ENCODE results near the gene FAM229A. TPM values are rescaled to one million over a fixed set of nuclear protein-coding genes. Genes with fewer than 3 reads are reported as not detected.

The FAM229A gene
- polyA plus RNA-seq, 2 of the 4 experiments (the other 2 are of a cell fraction) = 3.5 to 5.6 TPM

DNA sequence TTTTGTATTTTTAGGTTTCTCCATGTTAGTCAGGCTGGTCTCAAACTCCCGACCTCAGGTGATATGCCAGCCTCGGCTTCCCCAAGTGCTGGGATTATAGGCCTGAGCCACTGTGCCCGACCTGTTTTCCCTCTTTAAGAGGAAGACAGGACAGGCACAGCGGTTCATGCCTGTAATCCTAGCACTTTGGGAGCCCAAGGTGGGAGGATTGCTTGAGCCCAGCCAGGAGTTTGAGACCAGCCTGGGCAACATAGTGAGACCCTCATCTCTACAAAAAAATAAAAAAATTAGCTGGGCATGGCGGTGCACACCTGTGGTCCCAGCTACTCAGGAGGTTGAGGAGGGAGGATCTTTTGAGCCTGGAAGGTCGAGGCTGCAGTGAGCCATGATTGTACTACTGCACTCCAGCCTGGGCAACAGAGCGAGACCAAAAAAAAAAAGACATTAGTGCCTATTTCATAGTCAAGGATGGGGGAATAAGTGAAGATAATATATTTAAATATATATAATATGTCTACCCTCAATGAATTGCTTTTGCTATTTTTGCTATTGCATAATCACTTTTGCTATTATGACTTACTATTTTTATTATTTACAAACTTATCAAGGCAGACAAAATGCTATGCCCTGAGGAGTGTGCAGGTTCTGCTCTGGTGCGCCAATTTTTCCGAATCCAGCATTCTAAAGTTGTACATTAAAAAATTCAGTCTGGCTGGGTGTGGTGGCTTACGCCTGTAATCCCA, 44.0 kb downstream of the FAM229A start:
- CTCF ChIA-PET = interaction anchor here (0.7 to 4.0 kb wide), 10 partner anchors 10 to 102 kb away, joined by 3 to 30 read pairs (median 10); partner anchors contain the start of genes FAM167B, MARCKSL1 and TMEM234

GRCh38 chr1:32316903-32317277, 45.4 kb downstream of the FAM229A start:
- CTCF ChIA-PET = interaction anchor here (0.7 to 4.0 kb wide), 17 partner anchors 10 to 136 kb away, joined by 3 to 30 read pairs (median 4); partner anchors contain the start of genes FAM167B, MARCKSL1 and TMEM234
- Histone ChIP-seq H3K4me1 (peaks cover 12% of the 10 kb centered on the region), H3K27ac (peak overlapping the region in 1 of 2 experiments; percentile 49; a peak in 1 of 6 replicates), H3K4me2 (no peak overlapping the region), H3K9me3 (no peaks in the 10 kb centered on the region), H3K4me3 (no peak overlapping the region)
- TF ChIP-seq ATOH8 (CRISPR knock-in tag; IDR thresholded peaks at IDR 0.05; ENCODE audit: low read depth) = no peak
- TF ChIP-seq, protein P1, sequence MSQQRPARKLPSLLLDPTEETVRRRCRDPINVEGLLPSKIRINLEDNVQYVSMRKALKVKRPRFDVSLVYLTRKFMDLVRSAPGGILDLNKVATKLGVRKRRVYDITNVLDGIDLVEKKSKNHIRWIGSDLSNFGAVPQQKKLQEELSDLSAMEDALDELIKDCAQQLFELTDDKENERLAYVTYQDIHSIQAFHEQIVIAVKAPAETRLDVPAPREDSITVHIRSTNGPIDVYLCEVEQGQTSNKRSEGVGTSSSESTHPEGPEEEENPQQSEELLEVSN (IDR thresholded peaks at IDR 0.05; ENCODE audit: borderline replicate concordance, low read depth) = no peak
- TF ChIP-seq PHF8 (IDR thresholded peaks at IDR 0.05; ENCODE audit: borderline replicate concordance, low read depth) = no peak
- TF ChIP-seq, protein P2, sequence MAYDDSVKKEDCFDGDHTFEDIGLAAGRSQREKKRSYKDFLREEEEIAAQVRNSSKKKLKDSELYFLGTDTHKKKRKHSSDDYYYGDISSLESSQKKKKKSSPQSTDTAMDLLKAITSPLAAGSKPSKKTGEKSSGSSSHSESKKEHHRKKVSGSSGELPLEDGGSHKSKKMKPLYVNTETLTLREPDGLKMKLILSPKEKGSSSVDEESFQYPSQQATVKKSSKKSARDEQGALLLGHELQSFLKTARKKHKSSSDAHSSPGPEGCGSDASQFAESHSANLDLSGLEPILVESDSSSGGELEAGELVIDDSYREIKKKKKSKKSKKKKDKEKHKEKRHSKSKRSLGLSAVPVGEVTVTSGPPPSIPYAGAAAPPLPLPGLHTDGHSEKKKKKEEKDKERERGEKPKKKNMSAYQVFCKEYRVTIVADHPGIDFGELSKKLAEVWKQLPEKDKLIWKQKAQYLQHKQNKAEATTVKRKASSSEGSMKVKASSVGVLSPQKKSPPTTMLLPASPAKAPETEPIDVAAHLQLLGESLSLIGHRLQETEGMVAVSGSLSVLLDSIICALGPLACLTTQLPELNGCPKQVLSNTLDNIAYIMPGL (CRISPR knock-in tag; IDR thresholded peaks at IDR 0.05; ENCODE audit: borderline replicate concordance) = no peak
- no peak for TF ChIP-seq TFCP2L1 (CRISPR knock-in tag; IDR thresholded peaks at IDR 0.05)
- TF ChIP-seq CTCF (IDR thresholded peaks at IDR 0.05) = no peak
- no peak for TF ChIP-seq FOSL2 (IDR thresholded peaks at IDR 0.05)
- TF ChIP-seq FOSL2 (CRISPR knock-in tag; IDR thresholded peaks at IDR 0.05) = no peak
- TF ChIP-seq TP53 (CRISPR knock-in tag; IDR thresholded peaks at IDR 0.05) = no peak
- TF ChIP-seq CBX8 (IDR thresholded peaks at IDR 0.05) = no peak
- TF ChIP-seq CHD2 (IDR thresholded peaks at IDR 0.05; ENCODE audit: low read length, partially characterized antibody) = no peak
- no peak for TF ChIP-seq EHMT2 (IDR thresholded peaks at IDR 0.05; ENCODE audit: low read depth)
- no peak for TF ChIP-seq SREBF2 (IDR thresholded peaks at IDR 0.05)
- no peak for TF ChIP-seq JUN (IDR thresholded peaks at IDR 0.05)
- TF ChIP-seq NFE2L2 (conservative IDR thresholded peaks at IDR 0.05; ENCODE audit: low read length) = no peak
- no peak for TF ChIP-seq MYC (IDR thresholded peaks at IDR 0.05; ENCODE audit: borderline replicate concordance, low read length)
- no peak for TF ChIP-seq HDAC2 (IDR thresholded peaks at IDR 0.05)
- ATAC-seq (no peak), FAIRE-seq (no peak), DNase-seq (ENCODE audit: low read depth in 1 of 2, low spot score in 1 of 2) (no peak)
- WGBS (ENCODE audit: missing lambda C conversion rate) = 69% methylated on average over 3 of the region's 3 CpGs
- POLR2A ChIA-PET = interaction anchor here (1.2 kb wide), 1 partner anchor 19 kb away, joined by 7 read pairs; the partner anchor contains the start of gene MARCKSL1

More for the DNA sequence above, 44.0 kb downstream of the FAM229A start:
- ATAC-seq = no peak
- WGBS (ENCODE audit: missing lambda C conversion rate) = 95% methylated on average over 10 of the region's 10 CpGs
- TF ChIP-seq TP53 (CRISPR knock-in tag; IDR thresholded peaks at IDR 0.05) (no peak), RFX5 (IDR thresholded peaks at IDR 0.05) (no peak), EP300 (IDR thresholded peaks at IDR 0.05) (no peak), ZSCAN20 (CRISPR knock-in tag; IDR thresholded peaks at IDR 0.05) (no peak), PHF8 (IDR thresholded peaks at IDR 0.05; ENCODE audit: borderline replicate concordance, low read depth) (no peak), CEBPB (IDR thresholded peaks at IDR 0.05) (no peak), CBX8 (IDR thresholded peaks at IDR 0.05) (no peak), CTCF (IDR thresholded peaks at IDR 0.05) (no peak), USF2 (IDR thresholded peaks at IDR 0.05) (no peak)
- no peak for DNase-seq (ENCODE audit: low read depth in 1 of 2, low spot score in 1 of 2)
- POLR2A ChIA-PET = no interaction called here
- Histone ChIP-seq H3K4me2 (no peak overlapping the region), H3K4me3 (no peak overlapping the region), H3K9me3 (no peaks in the 10 kb centered on the region), H3K4me1 (peaks cover 26% of the 10 kb centered on the region), H3K27ac (no peak overlapping the region)
- no peak for FAIRE-seq

All from A549 (cell line).